ENCODE measurements around the gene C1orf35. TPM values are rescaled to one million over a fixed set of nuclear protein-coding genes. Genes with fewer than 3 reads are reported as not detected.

C1orf35 gene
- total RNA-seq, 1 donor from 2014 or later, result 20.2 TPM

- peaks cover 2% of the 10 kb centered on the region for H3K4me1 Mint-ChIP-seq (ENCODE audit: low read depth)
Observed at GRCh38 chr1:228147768-228148167, 44.6 kb upstream of the C1orf35 start.

DNA sequence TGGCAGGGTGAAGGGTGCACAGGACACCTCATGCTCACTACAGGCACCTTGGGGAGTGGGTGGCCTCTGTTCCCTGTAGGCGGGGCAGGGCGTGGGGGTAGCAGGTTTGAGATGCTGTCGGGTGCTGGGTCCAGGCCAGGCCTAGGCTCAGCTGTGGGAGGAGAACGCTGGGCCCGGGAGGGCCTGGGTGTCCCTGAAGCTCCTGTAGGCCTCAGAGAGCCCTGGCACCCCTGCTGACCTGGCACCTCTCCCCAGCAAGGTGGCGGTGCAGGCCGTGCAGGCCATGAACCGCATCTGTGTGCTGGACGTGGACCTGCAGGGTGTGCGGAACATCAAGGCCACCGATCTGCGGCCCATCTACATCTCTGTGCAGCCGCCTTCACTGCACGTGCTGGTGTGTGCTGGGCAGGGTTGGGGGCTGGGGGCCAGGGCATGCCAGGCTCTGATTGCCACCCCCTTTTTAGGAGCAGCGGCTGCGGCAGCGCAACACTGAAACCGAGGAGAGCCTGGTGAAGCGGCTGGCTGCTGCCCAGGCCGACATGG lies 44.1 kb upstream of the C1orf35 start:
- DNase-seq (ENCODE audit: low spot score, unreplicated experiment), result no peak
- H3K9me3 Mint-ChIP-seq (ENCODE audit: low read depth), result no peaks in the 10 kb centered on the region
- H3K36me3 Mint-ChIP-seq (ENCODE audit: insufficient read depth), result no peaks in the 10 kb centered on the region
- H3K27me3 Mint-ChIP-seq, result no peaks in the 10 kb centered on the region
- H3K4me1 Mint-ChIP-seq (ENCODE audit: low read depth), result peaks cover 2% of the 10 kb centered on the region
- no peak overlapping the region for H3K27ac Mint-ChIP-seq
- TF ChIP-seq CTCF (IDR thresholded peaks at IDR 0.05; ENCODE audit: unreplicated experiment), result no peak
- H3K4me3 Mint-ChIP-seq (ENCODE audit: low read depth), result no peak overlapping the region

More at GRCh38 chr1:228147768-228148167, 44.6 kb upstream of the C1orf35 start:
- no peaks in the 10 kb centered on the region for H3K27me3 Mint-ChIP-seq
- H3K36me3 Mint-ChIP-seq (ENCODE audit: insufficient read depth), result no peaks in the 10 kb centered on the region
- no peak for DNase-seq (ENCODE audit: low spot score, unreplicated experiment)
- TF ChIP-seq CTCF (IDR thresholded peaks at IDR 0.05; ENCODE audit: unreplicated experiment), result no peak
- no peak overlapping the region for H3K4me3 Mint-ChIP-seq (ENCODE audit: low read depth)
- no peak overlapping the region for H3K27ac Mint-ChIP-seq
- no peaks in the 10 kb centered on the region for H3K9me3 Mint-ChIP-seq (ENCODE audit: low read depth)

- Mint-ChIP-seq H3K4me1 (ENCODE audit: low read depth) (peaks cover 2% of the 10 kb centered on the region), H3K36me3 (ENCODE audit: insufficient read depth) (no peaks in the 10 kb centered on the region), H3K27me3 (no peaks in the 10 kb centered on the region), H3K27ac (no peak overlapping the region), H3K4me3 (ENCODE audit: low read depth) (no peak overlapping the region), H3K9me3 (ENCODE audit: low read depth) (no peaks in the 10 kb centered on the region)
- no peak for TF ChIP-seq CTCF (IDR thresholded peaks at IDR 0.05; ENCODE audit: unreplicated experiment)
- DNase-seq (ENCODE audit: low spot score, unreplicated experiment), result no peak
Observed at GRCh38 chr1:228146417-228147150, 43.5 kb upstream of the C1orf35 start.

GRCh38 chr1:228145463-228146416 lies 42.6 kb upstream of the C1orf35 start:
- no peaks in the 10 kb centered on the region for H3K27me3 Mint-ChIP-seq
- no peaks in the 10 kb centered on the region for H3K36me3 Mint-ChIP-seq (ENCODE audit: insufficient read depth)
- peaks cover 5% of the 10 kb centered on the region for H3K4me1 Mint-ChIP-seq (ENCODE audit: low read depth)
- no peak for TF ChIP-seq CTCF (IDR thresholded peaks at IDR 0.05; ENCODE audit: unreplicated experiment)
- H3K27ac Mint-ChIP-seq, result no peak overlapping the region
- no peak for DNase-seq (ENCODE audit: low spot score, unreplicated experiment)
- no peaks in the 10 kb centered on the region for H3K9me3 Mint-ChIP-seq (ENCODE audit: low read depth)
- H3K4me3 Mint-ChIP-seq (ENCODE audit: low read depth), result no peak overlapping the region

GRCh38 chr1:228144993-228145343 lies 41.8 kb upstream of the C1orf35 start:
- no peak for TF ChIP-seq CTCF (IDR thresholded peaks at IDR 0.05; ENCODE audit: unreplicated experiment)
- Mint-ChIP-seq H3K9me3 (ENCODE audit: low read depth) (no peaks in the 10 kb centered on the region), H3K4me1 (ENCODE audit: low read depth) (peaks cover 5% of the 10 kb centered on the region), H3K4me3 (ENCODE audit: low read depth) (no peak overlapping the region), H3K27me3 (no peaks in the 10 kb centered on the region), H3K36me3 (ENCODE audit: insufficient read depth) (no peaks in the 10 kb centered on the region), H3K27ac (no peak overlapping the region)
- no peak for DNase-seq (ENCODE audit: low spot score, unreplicated experiment)

Measured in progenitor cell of endocrine pancreas (in vitro differentiated cells).